Fibroblast of lung (primary cell): ENCODE results near the gene TWF2.

Experiments used
- EZH2 ChIP-seq: IDR thresholded peaks from 2 replicates; pipeline ENCODE4 v1.5.1; 2012; ENCODE audit warnings: low read length, control low read depth, mild to moderate bottlenecking; ENCODE audit errors: missing control alignments
- TF ChIP-seq, protein P1 (sequence below), 2 donors: IDR thresholded peaks in 1 of 2; conservative IDR thresholded peaks in 1 of 2; 1 replicate in 1 of 2; 2 replicates in 1 of 2; pipeline ENCODE4 v1.5.1; 2011 to 2012; ENCODE audit warnings: low read length in 2 of 2, control low read depth in 1 of 2, inconsistent platforms in 1 of 2, low read depth in 1 of 2, mild to moderate bottlenecking in 1 of 2

DNA sequence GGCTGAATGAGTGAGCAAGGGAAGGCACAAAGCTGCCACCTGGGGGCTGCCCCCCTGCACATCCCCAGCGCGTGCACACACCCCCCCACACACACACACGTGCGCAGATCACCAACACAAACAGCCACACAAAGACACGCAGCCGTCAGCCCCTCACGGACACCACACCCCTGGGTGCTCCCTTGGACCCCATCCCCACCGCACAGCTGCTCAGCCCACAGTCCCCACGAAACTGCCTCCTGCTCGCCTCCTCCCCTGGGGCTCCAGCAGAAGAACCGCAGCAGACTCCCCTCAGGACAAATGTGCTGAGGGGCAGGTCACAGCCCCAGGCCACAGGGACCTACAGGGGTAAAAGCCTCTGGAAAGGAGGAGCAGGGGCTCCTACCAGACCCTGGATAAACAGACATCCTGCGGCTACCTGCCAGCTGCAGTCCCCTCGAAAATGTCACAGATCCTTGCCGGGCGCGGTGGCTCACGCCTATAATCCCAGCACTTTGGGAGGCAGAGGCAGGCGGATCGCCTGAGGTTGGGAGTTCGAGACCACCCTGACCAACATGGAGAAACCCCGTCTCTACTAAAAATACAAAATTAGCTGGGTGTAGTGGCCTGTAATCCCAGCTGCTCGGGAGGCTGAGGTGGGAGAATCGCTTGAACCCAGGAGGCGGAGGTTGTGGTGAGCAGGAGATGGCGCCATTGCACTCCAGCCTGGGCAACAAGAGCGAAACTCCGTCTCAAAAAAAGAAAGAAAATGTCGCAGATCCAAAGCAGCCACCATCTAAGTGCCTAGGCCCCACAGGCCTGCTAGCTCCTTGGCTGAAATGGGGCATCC is 6.5 kb downstream of the TWF2 start:
- TF ChIP-seq, protein P1, sequence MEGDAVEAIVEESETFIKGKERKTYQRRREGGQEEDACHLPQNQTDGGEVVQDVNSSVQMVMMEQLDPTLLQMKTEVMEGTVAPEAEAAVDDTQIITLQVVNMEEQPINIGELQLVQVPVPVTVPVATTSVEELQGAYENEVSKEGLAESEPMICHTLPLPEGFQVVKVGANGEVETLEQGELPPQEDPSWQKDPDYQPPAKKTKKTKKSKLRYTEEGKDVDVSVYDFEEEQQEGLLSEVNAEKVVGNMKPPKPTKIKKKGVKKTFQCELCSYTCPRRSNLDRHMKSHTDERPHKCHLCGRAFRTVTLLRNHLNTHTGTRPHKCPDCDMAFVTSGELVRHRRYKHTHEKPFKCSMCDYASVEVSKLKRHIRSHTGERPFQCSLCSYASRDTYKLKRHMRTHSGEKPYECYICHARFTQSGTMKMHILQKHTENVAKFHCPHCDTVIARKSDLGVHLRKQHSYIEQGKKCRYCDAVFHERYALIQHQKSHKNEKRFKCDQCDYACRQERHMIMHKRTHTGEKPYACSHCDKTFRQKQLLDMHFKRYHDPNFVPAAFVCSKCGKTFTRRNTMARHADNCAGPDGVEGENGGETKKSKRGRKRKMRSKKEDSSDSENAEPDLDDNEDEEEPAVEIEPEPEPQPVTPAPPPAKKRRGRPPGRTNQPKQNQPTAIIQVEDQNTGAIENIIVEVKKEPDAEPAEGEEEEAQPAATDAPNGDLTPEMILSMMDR (conservative IDR thresholded peaks at IDR 0.05 in 1 of 2, IDR thresholded peaks at IDR 0.05 in 1 of 2; ENCODE audit: low read depth in 1 of 2, low read length in 2 of 2) = no peak
- no peak for TF ChIP-seq EZH2
